ENCODE data around the gene ETNK1. TPM values are rescaled to one million over a fixed set of nuclear protein-coding genes. Genes with fewer than 3 reads are reported as not detected.
"Not testable (repeated sequence)": the region's sequence is repeated elsewhere in the genome, so short reads cannot be mapped to it uniquely, and the experiment has no call there.

The ETNK1 gene
- polyA plus RNA-seq (ENCODE audit: insufficient read depth in 1 of 5, insufficient read length in 5 of 5, low replicate concordance in 1 of 5): 10 to 100 TPM; 39.6 to 76.8 (median 67.8) TPM
- long read RNA-seq, donor 1, full-length matches to known transcripts: 6 of 6 reads
- long read RNA-seq, donor 1, partial matches to known transcripts: 0 of 6 reads
- long read RNA-seq, donor 1, other reads (novel, unspliced or antisense): 0 of 6 reads
- long read RNA-seq, donor 2, full-length matches to known transcripts: 5 of 5 reads
- long read RNA-seq, donor 2, partial matches to known transcripts: 0 of 5 reads
- long read RNA-seq, donor 2, other reads (novel, unspliced or antisense): 0 of 5 reads
- long read RNA-seq, donor 3, full-length matches to known transcripts: 3 of 3 reads
- long read RNA-seq, donor 3, partial matches to known transcripts: 0 of 3 reads
- long read RNA-seq, donor 3, other reads (novel, unspliced or antisense): 0 of 3 reads
- long read RNA-seq, donor 4, full-length matches to known transcripts: 7 of 13 reads
- long read RNA-seq, donor 4, partial matches to known transcripts: 6 of 13 reads
- long read RNA-seq, donor 4, other reads (novel, unspliced or antisense): 0 of 13 reads
- long read RNA-seq, donor 5, full-length matches to known transcripts: 10 of 10 reads
- long read RNA-seq, donor 5, partial matches to known transcripts: 0 of 10 reads
- long read RNA-seq, donor 5, other reads (novel, unspliced or antisense): 0 of 10 reads
- long read RNA-seq, donor 6, full-length matches to known transcripts: 10 of 16 reads
- long read RNA-seq, donor 6, partial matches to known transcripts: 6 of 16 reads
- long read RNA-seq, donor 6, other reads (novel, unspliced or antisense): 0 of 16 reads
- long read RNA-seq, donor 7, full-length matches to known transcripts: 5 of 5 reads
- long read RNA-seq, donor 7, partial matches to known transcripts: 0 of 5 reads
- long read RNA-seq, donor 7, other reads (novel, unspliced or antisense): 0 of 5 reads
- long read RNA-seq, donor 8, full-length matches to known transcripts: 2 of 2 reads
- long read RNA-seq, donor 8, partial matches to known transcripts: 0 of 2 reads
- long read RNA-seq, donor 8, other reads (novel, unspliced or antisense): 0 of 2 reads

DNA sequence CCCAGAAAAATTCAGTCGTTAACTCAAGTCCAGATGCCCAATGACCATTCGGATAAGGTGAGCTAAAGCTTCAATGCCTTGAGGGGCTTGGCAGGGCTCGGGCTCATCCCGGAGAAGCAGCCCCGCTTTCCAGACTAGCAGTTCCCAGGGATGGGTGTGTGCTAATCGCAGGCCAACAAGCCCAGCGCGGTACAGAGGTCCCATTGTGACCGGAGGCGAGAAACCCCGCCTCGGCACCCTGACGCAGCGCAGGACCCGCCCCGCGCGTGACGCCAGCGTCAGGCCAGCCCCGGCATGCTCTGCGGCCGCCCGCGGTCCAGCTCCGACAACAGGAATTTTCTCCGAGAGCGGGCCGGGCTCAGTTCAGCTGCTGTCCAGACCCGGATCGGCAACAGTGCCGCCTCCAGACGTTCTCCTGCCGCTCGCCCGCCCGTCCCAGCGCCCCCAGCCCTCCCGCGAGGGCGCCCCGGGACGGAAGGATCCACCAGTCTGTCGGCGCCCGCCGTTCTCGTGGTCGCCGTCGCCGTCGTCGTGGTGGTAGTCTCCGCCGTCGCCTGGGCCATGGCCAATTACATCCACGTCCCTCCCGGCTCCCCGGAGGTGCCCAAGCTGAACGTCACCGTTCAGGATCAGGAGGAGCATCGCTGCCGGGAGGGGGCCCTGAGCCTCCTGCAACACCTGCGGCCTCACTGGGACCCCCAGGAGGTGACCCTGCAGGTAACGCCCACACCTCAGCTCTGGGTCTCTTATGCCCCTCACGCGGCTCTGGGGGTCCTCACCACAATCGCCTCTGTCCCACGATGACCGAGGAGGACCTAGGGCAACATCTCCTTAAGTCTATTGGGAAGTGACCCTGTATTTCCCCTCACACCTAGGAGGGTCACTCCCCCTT, at the start of gene ETNK1:
ETNK1 (plus strand) TSS at position 302 of the 892 bp plus-strand sequence; CDS start at position 562, 260 bp downstream.
- peak; percentile 95 for DNase-seq

- no peak for DNase-seq
Measured at GRCh38 chr12:22576065-22576464, 48.9 kb upstream of the ETNK1 start.

- no peak for DNase-seq
Measured at GRCh38 chr12:22576473-22576872, 48.5 kb upstream of the ETNK1 start.

- DNase-seq: no peak
Measured at GRCh38 chr12:22577667-22578066, 47.3 kb upstream of the ETNK1 start.

- DNase-seq: no peak
Measured at GRCh38 chr12:22578328-22578727, 46.6 kb upstream of the ETNK1 start.

DNA sequence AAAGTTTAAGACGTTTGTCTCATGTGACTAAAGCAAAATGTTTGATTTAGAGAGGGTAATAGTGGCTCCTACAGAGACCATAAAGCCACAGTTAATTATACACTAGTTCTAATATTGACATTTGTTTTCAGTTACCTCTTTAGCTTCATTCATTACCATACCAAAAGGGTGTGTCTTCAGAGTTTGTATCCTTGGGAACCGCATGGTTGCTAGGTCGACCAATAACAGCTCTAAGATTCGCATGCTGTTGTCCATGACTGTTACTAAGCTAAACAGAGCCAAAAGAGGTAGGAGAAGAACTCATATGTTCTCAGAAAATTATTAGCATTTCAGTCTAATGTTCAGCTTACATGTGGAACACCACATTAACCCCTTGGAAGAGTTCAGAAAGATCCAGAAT, 36.2 kb upstream of the ETNK1 start:
- DNase-seq: peak; percentile 3

DNA sequence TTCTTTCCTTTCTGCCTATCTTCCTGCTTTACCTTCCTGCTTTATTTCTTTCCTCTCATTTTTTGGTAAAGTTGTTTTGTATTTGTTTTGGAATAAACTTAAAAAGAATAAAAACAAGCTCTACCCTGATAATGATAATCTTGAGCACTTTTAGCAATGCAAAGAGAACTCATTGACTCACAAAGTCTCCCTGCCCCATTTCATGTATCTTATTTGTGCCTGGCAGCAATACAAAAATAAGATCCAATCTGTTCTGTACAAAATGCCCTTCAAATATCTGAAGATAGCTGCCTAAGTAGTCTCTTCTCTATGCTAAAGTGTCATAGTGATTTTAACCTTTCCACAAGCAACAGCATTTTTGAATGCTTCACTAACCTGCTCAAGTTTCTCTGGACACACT, 31.1 kb upstream of the ETNK1 start:
- DNase-seq: no peak

DNA sequence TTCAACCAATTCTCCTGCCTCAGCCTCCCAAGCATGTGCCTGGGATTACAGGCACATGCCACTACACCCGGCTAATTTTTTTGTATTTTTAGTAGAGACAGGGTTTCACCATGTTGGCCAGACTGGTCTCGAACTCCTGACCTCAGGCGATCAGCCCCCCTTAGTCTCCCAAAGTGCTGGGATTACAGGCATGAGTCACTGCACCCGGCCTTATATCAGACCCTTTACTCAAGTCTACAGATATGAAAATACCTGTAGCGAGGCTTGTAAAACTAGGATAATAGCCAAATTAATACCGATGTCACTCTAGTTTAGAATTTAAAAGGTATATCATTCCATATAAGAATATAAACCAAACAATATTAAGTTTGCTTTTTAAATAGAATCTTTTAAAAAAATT, 27.4 kb upstream of the ETNK1 start:
- DNase-seq: not testable (repeated sequence)

GRCh38 chr12:22598141-22598762, 26.7 kb upstream of the ETNK1 start:
- DNase-seq: no peak

GRCh38 chr12:22598763-22599161, 26.2 kb upstream of the ETNK1 start:
- no peak for DNase-seq

DNA sequence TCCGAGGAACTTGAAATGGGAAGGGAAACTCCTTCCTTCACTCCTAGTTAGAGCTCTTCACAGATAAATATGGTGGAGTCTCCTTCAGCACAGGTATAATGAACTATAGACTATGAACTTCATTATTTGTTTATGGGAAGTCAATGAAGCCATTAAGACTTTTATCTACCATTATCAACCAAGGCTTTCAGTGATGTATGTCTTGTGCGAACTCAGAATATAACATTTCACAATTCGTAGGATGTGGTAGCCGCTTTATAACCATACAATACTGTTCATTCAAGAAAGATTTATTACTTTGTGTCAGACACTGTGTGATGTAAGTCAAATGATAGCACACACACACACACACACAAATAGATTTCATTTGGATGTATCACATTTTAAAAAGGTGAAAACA, 24.8 kb upstream of the ETNK1 start:
- DNase-seq: no peak

- no peak for DNase-seq
Measured at GRCh38 chr12:22609501-22609900, 15.5 kb upstream of the ETNK1 start.

GRCh38 chr12:22610131-22610530, 14.8 kb upstream of the ETNK1 start:
- no peak for DNase-seq

GRCh38 chr12:22612822-22613221, 12.1 kb upstream of the ETNK1 start:
- not testable (repeated sequence) for DNase-seq

DNA sequence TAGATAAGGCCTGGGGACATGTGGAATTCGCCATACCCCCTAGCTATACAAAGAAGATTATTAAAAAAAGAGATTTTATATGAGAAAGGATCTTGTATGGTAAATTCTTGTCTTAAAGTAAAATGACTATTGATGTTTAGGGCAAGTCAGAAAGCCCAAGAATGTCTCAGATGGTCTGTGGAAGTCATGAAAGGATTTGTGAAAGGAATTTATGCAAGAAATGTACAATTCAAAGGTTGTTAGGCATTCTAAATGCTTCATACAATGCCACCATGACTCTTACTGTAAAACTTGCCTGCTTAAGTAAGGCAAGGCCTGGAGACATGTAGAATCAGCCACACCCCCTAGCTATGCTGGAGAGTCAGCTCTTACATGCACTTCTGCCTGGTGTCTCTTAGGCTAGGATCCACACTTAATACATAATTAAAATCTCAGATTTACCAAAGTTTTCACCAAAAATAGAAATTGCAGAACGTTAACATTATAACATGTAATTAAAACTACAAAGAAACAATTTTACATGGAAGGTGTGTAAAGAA, 8.9 kb upstream of the ETNK1 start:
- DNase-seq: no peak

DNA sequence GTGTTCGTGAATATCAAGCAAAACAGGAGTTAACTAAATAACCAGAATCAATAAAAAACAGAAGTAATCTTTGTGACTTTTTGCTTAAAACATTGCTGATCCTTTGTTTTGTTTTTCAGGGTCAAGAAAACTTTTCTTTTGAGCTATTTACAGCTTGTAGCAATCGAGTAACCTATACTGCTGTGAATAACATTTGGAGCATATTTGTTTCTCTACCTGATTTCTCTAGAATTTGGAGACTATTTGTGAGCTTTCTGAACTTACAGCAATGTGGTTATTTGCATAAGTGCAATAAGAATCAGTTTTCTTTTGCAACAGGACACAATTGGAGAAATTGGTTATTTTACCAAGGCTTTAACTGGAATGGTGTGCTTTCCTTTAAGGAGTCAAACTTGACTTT, 7.3 kb upstream of the ETNK1 start:
- DNase-seq: no peak

DNA sequence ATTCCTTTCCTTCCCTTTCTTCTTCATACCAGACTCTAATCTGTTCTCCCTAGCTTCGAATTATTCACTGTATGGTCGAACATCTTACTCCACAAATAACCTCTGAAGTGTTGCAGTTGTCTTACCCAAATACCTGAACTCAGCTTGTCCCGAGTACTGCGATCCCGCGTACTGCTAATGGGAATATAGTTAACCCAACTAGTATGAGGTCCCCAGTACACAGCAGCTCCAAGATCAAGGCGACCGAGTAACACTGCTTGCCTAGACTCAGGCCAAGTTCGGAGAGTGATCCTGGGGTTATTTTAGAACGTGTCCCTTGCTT, 462 bp upstream of the ETNK1 start:
- no peak for DNase-seq

- DNase-seq: peak; percentile 56 to 61
Measured at GRCh38 chr12:22625762-22626294, 857 bp downstream of the ETNK1 start.

- no peak for DNase-seq
Measured at GRCh38 chr12:22626406-22626805, 1.4 kb downstream of the ETNK1 start.

DNA sequence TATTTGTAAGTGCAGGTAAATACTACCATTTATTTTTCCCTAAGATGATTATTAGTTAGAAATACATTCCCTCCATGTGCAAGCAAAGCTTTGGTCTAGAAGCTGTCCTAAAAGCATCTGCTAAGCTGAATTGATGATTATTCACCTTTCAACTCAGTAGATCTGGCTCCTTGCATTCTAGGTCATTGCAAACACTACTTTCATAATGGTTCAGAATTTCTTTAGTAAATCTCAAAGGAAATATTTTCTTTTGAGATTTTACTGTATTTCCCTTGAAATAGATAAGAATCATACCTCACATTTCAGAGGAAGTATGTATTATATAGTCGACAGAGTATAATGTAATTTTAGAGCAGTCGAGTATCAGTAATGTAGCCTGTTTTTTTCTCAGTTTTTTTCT, 2.4 kb downstream of the ETNK1 start:
- no peak for DNase-seq
